HG03108 (cell line): Measurements from ENCODE around the gene VDR.
A peak's percentile ranks its signal among the peaks of the same experiment; 100 is the strongest.
"Not testable (repeated sequence)": the region's sequence is repeated elsewhere in the genome, so short reads cannot be mapped to it uniquely, and the experiment has no call there.

ENCODE experiments used
- ATAC-seq: cut with Tn5 transposase; IDR thresholded peaks from one replicate; pipeline ENCODE4 v1.9.1; 2021; ENCODE audit warnings: moderate library complexity; ENCODE audit not compliant: unreplicated experiment

Gene VDR

DNA sequence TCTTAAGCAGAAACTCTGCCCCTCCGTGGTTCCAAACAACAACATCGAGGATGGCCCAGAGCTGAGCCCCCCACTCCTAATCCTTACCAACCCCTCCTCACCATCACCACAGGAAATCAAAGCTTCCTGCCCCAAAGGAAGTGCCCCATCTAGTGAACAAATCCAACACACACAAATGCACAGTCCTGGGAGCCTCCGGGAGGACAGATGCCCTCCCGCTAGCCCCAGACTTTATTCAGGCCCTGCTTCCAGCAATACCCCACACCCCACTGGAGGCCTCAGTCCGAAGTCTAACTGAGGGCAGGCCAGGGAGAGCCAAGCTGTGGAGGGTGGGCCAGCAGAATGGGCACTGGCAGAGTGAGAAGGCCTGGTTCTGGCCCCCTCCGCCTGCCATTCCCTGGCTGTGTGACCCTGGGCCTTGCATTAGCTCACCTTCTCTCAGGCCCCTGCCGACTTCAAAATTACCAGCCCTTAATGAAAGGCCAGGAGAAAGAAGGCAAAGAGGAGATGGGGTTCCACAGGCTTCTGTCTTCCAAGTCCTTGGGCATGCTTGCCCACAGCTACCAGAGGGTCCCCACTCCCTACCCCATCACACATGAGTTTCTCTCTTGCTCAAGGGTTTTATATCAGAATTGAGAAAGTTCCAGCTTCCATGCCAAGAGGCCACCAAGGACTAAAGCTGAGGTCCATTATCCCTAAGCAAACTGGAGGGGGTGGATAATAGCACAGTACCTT lies 87.4 kb downstream of the VDR start:
- ATAC-seq, result no peak

DNA sequence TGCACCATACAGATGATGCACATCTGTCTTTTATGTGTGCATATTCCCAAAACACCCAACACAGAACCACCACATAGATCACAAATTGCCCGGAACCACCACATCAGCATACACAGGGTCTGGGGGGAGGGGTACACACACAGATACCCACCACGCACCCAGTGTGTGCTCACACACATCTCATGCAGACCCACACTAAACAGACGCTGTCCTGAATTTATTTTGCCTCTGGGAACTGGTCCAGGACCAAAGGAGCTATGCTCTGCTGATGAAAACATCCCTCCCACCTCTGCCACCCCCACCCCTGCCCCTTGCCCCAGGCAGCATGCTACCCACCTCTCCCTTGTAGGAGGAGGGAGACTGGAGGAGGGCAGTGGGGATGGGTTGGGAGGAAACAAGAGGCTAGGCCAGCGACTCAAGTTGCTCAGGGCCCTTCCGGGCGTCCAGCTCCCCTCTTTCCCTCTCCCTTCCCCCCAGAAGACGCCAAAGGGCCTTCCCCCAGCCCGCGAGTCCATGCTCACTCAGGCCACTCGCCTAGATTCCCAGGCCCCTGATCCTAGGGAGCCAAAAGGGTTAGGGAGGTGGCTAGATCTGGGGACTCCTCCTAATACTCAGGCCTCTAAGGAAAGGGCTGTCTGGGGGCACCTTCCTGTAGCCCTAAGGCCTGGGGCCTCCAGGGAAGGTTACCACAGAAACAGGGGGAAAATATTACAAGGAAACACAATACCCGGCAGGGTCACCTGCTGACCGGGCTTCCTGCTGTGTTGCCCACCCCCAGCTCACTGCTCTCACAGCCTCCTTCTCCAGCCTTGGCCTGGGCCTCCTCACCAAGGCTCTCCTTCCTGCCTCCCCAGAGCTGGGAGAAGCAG lies 88.2 kb downstream of the VDR start:
- ATAC-seq, result no peak

DNA sequence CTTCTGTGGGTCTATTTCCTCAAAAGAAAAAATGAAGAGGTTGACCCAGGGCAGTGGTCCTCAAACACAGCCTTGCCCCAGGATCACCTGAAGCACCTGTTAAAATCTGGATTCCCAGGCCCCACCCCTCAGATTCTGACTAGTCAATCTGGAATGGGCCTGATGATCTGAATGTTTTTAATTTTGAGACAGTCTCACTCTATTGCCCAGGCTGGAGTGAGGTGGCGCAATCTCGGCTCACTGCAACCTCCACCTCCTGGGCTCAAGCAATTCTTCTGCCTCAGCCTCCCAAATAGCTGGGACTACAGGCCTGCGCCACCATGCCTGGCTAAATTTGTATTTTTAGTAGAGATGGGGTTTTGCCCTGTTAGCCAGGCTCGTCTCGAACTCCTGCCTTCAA lies 89.3 kb downstream of the VDR start:
- ATAC-seq, result not testable (repeated sequence)

DNA sequence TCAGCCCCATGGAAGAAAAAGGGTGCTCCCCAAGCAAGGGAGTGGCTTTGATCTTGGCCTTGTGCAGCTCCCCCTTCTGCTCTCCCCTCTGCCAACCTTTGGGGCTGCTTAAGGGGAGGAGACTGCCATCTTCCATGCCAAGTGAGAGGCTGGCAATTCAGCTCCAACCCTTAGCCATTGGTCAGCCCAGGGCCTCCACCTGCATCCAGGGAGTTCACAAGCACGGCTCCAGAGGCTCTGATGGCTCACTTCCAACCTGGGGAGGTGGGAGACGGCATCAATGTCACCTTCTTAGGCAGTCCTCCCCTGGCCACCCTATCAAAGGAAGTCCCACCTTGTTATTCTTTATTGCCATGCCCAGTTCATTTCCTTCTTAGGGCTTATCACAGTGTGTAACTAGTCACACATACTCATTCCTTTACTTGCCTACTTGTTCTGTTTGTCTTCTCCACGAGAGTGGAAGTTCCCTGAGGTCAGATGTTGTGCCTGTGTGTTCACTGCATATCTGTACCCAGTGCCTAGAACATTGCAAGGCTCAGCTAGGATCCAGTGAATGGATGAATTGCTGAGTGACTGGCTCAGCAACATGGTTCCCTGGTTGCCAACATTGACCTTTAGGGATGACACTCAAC lies 90.1 kb downstream of the VDR start:
- ATAC-seq, result no peak

DNA sequence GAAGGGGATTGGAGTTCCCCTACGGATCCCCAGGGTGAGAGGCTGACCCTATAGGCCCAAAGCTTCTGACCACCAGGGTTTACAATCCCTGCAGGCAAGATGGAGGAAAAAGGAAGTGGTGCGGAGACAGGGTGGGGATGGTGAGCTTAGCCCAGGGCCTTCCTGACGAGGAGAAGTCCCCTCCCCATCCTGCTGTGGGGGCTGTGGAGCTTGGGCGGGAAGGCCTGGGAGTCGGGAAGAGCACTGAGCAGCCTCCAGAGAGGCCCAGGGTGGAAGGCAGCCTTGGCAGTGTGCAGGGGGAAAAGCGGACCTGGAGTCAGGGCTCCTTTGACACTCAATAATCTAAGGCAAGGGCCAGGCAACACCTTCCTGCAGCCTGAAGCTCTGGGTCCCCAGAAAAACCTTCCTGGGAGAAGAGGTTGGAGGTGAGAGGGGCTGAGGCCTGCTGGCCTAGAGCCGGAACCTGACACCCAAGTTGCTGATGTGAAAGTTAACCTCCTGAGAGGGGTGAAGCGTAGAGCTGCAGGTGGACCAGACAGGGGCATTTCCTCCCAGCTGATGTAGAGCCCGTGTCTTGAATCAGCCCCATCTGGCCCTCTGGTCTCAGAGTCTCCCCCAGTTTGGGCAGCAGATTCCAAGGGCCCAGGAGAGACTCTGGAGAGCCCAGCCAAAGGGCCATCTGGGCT lies 91.1 kb downstream of the VDR start:
- peak; percentile 50 for ATAC-seq

DNA sequence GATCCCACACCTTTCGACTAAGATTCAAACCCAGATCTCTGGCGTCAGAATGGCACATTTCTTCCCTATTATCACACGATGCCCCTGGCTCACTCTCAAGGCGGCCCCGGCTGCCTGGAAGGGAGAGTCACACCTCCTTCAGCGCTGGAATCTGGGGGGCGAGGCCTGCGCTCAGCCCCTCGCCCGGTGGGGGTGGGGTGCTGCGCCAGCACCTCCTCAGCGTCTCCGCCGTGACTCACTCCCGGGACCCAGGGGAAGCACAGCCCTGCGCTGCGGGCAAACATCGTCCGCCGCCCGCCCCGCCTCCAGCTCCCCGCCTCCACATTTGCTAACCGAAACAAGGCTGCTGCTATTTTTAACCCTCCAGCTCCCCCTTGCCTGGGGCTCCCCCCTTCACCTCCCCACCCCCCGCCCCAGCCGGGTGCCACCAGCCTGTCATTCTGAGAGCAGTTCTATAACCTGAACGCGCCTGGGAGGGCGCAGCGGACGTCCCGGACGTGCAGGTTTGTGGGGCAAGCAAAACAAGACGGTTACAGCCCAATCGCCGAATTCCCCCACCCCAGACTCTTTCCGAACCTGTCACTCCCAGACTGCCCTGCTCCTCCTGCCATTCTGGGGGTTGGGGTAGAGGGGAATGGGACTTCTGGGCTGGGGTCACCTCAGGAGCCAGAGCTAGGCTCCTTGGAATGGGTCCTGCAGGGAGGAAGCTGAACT lies 91.8 kb downstream of the VDR start:
- ATAC-seq, result peak; percentile 64

DNA sequence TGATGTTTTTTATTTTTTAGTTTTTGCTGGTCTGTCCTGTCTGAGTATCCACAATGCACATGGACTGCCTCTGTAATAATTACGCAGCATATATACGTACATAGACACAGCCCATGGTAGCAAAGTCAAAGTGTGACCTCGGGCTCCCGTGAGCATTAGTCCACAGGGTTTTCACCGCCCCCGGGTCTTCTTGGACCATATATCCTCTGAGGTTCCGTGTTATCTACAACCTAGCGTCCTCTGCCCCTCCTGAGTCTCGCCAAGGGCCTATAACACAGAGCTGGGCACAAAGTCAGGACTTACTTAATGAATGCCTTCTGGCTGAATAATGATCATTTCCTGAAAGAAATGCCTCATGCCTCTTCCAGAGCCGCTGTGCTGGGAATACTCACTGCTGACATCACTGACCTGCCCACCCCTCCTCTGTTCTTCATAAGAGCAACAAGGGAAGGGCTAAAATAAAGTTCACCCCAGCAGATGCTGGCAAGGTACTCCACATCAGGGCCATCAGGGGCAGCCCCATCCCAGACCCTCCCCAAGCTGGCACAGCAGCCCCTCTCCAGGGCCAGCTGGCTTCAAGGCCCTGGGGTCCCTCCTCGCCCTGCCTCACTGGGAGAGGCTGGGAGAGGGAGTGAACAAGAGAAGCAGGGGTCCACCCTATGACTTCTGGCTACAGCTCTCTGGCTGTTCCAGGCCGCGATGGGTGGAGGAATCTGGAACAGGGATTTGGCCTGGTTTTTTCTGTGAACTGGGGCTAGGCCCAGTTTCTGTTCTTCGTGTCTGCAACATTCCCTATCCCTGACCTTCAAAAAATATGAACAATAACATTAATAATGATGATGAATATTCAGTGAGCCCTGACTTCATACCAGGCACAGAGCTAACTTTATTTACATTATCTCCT lies 93.0 kb downstream of the VDR start:
- no peak for ATAC-seq

DNA sequence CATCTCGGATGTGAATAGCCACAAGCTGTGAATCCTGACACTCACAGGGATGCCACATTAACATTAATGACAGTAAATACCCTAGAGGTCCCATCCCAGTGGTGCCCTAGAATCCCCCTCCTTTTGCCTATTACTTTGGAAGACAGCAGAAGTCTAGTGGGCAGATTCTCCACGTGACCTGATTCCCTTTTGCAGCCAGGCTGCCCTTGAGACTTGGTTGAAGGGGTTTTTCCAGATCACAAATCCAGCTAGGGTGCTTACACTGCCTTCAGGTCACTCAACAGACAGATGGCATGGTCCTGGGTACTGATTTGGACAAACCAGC lies 93.8 kb downstream of the VDR start:
- no peak for ATAC-seq

DNA sequence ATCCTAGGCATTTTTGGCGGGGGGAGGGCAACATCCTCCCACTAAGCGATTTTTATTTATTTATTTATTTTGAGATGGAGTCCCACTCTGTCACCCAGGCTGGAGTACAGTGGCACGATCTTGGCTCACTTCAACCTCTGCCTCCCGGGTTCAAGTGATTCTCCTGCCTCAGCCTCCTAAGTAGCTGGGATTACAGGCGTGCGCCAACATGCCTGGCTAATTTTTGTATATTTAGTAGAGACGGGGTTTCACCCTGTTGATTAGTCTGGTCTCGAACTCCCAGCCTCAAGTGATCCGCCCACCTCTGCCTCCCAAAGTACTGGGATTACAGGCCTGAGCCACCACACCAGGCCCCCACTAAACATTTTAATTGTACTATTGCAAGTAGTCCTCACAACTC lies 95.3 kb downstream of the VDR start:
- not testable (repeated sequence) for ATAC-seq

DNA sequence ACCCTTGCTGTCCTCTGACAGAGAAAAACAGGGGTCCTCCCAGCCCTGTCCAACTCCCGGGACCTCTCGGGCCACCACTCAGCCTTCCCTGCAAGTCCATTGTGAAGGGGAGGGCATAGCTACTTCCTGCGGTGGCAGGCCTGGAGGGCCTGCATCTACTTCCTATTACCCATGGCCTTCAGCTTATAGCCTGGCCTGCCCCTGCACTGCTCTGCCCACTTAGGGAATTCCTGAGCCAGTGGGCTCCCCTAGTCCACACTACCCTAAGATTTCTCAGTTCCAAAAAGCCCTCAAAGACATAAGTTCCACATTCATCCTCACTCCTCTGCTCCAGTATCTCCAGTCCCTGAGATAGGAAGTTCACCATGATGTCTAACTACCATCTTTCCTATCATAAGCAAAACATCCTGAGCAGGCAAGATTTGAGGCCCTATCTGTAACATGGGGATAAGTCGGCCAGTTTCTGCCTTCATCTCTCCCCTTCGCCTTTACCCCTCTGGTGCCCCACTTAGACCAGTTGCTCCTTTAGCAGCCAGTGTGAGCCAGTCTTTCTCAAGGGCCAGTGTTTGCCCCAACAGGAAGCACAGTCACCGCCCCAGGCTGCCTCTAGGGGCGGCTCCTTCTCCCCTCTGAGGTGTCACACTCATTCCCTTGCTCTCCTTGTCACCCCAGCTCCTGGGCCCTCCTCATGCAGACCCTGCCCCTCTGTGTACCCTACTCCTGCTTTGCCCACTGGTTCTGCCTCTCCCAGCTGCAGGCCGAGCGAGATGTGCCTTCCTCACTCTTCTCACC lies 96.0 kb downstream of the VDR start:
- ATAC-seq, result no peak

DNA sequence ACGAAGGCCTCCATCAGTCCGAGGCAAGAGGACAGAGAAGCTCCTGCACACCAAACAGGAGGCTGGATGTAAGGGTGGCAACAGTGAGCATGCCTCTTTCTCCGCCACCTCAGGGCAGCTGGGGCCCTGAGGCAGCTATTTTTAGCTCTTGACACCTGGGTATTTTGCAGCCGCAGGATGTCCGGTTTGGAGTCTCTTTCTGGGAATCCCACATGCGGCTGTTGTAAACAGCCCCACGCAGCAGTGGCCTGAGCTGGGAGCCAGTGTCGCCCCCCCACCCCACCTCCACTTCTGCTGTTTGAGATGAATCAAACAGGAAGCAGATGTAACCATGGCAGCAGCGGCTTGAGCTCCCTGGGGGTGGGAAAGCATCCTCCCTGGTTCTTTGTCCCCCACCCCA lies 96.7 kb downstream of the VDR start:
- no peak for ATAC-seq

DNA sequence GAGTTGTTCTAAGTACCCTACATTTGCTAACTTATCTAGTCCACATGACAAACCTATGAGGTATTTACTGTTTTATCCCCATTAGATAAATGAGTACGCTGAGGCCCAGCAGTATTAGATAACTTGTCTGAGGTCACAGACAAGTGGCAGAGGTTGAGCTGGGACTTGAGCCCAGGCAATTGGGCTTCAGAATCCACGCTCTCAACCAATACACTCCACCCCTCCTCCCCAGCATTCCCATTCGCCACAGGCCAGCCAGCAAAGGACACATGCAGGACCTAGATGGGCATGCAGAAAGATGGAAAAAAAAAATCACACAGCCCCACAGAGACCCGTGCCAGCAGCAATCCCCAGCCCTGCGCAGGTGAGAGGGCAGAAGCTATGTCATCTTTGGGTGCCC lies 97.5 kb downstream of the VDR start:
- ATAC-seq, result no peak

DNA sequence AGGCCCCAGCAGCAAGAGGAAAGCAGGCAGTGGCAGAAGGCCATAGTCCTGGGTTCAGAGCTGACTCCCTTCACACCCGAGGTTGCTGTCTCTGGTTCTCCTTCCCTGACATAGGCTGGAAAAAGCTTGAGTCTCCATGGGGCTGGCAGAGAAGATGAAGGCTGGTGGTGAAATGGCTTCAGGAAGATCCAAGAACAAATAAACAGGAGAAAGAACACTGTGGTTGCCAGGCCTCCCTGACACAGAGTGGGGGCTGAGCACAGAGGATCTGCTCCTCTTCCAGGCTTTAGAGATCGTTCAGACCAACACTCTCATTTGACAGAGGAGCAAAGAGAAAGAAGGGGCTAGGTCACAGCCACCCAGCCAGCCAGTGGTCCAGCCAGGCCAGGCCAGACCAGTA lies 99.4 kb downstream of the VDR start:
- no peak for ATAC-seq

DNA sequence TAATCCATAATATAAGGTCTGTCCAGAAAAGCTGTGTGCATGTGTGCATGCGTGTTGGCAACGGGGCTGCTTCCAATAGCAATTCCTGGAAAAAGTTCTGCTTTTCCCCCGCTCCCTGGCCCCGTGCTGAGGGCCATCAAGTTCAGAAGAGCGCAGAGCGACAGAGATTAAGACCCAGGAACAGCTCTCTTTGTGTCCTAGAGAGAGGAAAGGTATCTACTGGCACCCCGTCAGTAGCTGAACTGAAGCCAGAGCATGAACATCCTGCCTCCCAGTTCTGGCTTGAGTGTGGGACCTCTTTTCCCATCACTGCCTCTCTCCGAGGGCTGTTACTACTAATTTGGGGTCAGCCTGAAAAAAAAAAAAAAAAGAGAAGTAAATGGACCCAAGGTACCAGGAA lies 100.6 kb downstream of the VDR start:
- ATAC-seq, result no peak

DNA sequence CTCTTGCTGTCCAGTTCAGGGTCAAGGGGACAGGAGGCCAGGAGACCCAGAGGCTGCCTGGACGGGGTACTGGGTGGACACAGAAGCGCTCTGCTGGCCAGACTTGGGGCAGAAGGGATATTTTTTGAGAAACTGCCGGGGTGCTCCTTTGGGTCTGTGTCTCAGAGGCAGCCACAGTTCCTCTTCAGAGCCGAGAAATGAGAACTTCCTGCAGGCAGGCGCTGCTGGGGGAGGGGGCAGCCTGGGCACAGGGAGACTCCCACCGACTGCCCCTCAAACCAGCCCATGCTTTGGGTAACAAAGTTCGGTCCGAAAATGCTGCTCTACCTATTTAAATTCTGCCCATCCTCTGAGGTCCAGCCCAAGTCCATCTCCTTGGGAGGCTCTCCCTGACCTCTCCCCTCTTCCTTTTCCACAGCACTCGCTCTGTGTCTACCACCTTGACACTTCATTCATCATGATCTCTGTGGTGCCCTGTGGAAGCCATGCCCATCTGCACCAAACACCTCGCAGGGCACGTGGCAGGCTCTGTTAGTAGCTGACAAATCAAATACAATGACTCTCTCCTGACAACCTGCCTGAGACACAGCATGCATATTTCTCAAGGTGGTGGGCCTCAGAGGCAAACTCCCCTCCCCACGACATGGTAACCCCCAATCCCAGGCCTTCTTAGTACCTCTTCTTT lies 101.5 kb downstream of the VDR start:
- ATAC-seq, result no peak

DNA sequence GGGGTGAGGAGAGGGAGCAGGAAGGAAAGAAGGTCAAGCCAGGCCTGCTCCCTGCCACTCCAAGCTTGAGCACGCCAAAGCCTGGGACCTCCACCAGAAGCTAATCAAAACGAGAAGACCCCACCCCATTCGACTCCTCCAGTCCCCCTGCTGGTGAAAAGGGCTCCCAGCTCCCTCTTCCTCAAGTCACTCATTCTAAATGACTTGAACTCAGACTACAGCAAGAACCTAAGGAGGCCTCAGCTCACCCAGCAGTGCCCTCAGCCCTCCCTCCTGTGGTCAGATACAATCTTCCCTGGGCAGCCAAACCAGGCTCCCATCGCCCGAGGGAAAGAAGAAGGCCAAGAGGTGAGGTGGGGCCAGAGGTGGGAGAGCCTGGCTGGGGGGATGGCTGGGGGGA lies 102.5 kb downstream of the VDR start:
- ATAC-seq, result no peak

DNA sequence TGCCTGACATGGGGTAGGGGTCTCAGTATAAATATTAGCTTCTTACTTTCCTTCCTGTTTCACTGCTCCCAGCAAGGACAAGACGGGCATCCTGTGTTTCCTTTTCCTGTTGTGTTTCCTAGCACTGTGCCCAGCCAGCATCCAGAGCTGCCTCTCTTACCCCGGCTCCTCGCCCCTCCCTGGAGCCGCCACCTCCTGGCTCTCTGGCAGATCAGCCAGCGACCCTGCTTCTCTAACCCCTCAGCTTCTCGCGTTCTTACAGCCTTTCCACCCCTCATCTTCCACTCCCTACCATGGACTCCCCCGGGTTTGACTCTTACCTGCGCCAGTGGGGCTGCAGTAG lies 102.9 kb downstream of the VDR start:
- ATAC-seq, result no peak

DNA sequence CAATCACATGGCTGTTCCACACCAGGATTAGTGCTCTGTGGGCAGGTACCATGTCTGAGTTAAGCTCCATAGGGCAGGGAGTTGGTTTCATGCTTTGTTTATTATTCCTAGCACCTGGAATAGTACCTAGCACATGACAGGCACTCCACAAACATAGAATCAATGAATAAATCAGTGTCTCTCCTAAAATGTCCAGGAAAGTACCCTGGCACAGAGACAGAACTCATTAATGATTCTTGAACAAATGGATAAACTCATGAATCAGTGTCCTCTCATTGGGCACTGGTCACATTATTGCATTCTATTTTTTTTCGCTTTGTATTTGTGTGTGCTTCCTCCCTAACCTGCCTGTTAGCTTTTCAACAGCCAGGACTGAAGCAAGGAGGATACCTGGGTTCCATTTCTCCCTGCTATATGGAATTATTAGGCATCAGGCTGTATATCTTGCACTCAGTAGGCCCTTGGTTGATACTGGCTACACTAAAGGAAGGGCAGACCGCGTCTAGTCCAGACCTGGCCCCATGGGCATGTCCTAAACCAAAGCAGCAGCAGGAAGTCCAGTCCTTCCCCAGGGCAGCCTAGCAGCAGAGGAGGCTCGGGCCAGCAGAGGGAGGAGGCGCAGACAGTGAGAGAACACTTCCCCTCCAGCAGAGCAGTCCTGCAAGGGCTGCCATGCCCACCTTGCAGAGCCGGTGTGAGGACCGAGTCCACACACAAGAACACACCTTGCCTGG lies 103.5 kb downstream of the VDR start:
- ATAC-seq, result no peak
